ENCODE results near the gene ZNF770.

Gene ZNF770

DNA sequence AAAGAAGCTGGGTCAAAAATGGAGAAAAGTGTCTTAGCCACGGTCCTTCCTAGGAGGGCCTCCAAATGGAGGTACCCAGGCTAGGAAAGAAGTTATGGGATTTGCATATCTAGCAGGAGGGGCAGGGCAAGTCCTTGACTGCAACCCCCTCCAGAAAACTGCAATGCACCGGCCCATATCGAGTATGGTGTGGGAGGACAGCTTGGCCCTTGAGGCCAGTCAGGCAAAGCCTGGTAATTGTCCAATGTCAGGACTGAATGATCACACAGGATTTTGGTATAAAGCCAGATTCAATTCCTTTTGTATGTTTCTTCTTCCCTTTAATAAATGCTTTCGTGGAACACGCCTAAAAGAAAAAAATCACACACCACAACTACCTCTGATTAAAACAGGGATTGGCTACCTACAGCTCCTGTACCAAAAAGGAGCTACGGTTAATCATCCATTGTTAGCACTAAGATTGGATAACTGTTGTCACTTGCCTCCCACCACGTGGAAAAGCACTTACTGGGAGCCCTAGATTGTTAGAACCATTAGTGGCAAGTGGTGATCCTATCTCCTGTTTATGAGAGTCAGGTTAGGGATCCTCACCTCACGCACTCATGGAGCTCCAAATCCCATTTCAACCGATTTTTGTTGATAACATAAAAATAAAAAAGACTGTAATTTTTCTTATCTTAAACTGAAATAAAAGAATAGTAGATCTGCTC is 1.2 kb downstream of the ZNF770 start:
- no peaks in the 10 kb centered on the region for H3K27me3 ChIP-seq (replicated peaks; ENCODE audit: control insufficient read depth, insufficient read depth, low read length)
- TF ChIP-seq, protein P1, sequence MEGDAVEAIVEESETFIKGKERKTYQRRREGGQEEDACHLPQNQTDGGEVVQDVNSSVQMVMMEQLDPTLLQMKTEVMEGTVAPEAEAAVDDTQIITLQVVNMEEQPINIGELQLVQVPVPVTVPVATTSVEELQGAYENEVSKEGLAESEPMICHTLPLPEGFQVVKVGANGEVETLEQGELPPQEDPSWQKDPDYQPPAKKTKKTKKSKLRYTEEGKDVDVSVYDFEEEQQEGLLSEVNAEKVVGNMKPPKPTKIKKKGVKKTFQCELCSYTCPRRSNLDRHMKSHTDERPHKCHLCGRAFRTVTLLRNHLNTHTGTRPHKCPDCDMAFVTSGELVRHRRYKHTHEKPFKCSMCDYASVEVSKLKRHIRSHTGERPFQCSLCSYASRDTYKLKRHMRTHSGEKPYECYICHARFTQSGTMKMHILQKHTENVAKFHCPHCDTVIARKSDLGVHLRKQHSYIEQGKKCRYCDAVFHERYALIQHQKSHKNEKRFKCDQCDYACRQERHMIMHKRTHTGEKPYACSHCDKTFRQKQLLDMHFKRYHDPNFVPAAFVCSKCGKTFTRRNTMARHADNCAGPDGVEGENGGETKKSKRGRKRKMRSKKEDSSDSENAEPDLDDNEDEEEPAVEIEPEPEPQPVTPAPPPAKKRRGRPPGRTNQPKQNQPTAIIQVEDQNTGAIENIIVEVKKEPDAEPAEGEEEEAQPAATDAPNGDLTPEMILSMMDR (IDR thresholded peaks at IDR 0.05; ENCODE audit: insufficient read depth, low read length, poor library complexity, severe bottlenecking), result no peak
- DNase-seq (ENCODE audit: extremely low read depth, insufficient read length), result no peak
- peaks cover 3% of the 10 kb centered on the region; the same call in 1 of the 2 replicates for H3K36me3 ChIP-seq (ENCODE audit: control insufficient read depth, insufficient read depth, low read length)
- H3K4me3 ChIP-seq (replicated peaks; ENCODE audit: low read depth, low read length), result peak overlapping the region; percentile 69

DNA sequence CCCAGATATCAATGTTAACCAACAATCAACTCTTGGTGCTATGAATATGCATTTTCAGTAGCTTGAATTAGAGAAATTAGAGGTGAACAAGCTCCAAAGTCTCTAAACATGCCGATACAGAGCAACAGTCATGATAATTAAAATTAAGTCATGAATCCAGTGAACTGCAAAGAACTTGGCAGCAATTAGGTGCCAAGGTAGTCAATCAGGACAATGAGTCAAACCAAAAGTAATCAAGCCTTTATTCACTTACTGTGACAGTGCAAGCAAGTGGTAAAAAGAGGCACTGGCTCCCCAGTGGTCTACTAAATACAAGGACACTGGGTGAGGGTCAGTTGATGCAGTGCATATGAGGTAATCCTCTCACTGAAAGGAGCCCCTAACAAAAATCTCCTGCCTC is 1.8 kb downstream of the ZNF770 start:
- peaks cover 3% of the 10 kb centered on the region; the same call in 1 of the 2 replicates for H3K36me3 ChIP-seq (ENCODE audit: control insufficient read depth, insufficient read depth, low read length)
- DNase-seq (ENCODE audit: extremely low read depth, insufficient read length), result no peak
- peak overlapping the region; percentile 69 for H3K4me3 ChIP-seq (replicated peaks; ENCODE audit: low read depth, low read length)
- TF ChIP-seq, protein P1 (IDR thresholded peaks at IDR 0.05; ENCODE audit: insufficient read depth, low read length, poor library complexity, severe bottlenecking), result no peak
- no peaks in the 10 kb centered on the region for H3K27me3 ChIP-seq (replicated peaks; ENCODE audit: control insufficient read depth, insufficient read depth, low read length)

DNA sequence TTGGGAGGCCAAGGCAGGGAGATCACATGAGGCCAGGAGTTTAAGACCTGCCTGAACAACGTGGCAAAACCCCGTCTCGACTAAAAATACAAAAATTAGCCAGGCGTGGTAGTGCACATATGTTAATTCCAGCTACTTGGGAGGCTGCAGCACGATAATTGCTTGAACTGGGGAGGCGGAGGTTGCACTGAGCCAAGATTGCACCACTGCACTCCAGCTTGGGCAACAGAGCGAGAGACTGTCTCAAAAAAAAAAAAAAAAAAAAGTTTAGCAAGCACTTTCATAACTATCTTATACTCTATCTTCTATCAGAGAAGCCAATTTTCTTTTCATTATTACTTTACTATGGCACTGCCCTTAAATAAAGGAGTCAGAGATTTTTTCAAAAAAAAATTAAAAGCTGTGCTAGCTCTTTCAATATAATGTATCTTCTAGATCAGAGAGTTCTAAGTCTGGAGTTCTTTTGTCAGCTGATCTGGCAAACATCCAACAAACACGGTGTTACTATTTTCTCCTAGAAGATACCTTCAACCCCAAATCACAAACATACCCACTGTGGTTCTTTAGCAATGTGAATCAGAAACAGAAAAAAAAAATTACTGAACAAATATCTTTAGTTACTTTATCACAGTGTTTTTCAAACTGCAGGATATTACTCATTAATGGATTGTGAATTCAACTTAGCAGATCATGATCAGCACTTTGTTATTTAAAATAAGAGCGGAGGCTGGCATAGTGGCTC is 3.0 kb downstream of the ZNF770 start:
- H3K36me3 ChIP-seq (ENCODE audit: control insufficient read depth, insufficient read depth, low read length), result peaks cover 3% of the 10 kb centered on the region; the same call in 1 of the 2 replicates
- no peaks in the 10 kb centered on the region for H3K27me3 ChIP-seq (replicated peaks; ENCODE audit: control insufficient read depth, insufficient read depth, low read length)
- DNase-seq (ENCODE audit: extremely low read depth, insufficient read length), result no peak
- no peak overlapping the region for H3K4me3 ChIP-seq (replicated peaks; ENCODE audit: low read depth, low read length)
- TF ChIP-seq, protein P1 (IDR thresholded peaks at IDR 0.05; ENCODE audit: insufficient read depth, low read length, poor library complexity, severe bottlenecking), result no peak

DNA sequence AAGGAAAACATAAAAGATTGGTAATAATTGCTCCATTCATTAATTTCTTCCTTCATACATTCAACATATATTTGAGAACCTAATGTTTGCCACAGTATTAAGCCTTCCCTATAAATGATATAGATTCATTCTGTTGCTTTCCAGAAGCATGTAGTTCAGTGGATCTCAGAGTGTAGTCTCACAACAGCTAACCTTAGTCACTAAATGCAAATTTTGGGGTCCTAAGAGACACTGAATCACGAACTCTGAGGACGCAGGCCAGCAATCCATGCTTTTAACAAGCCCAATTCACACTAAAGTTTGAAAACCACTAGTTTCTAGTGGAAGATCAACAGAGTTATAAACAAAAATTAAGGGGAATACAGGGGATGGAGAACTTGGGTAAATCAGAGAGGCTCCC is 11.3 kb downstream of the ZNF770 start:
- Histone ChIP-seq H3K27me3 (replicated peaks; ENCODE audit: control insufficient read depth, insufficient read depth, low read length) (no peaks in the 10 kb centered on the region), H3K4me3 (replicated peaks; ENCODE audit: low read depth, low read length) (no peak overlapping the region), H3K36me3 (ENCODE audit: control insufficient read depth, insufficient read depth, low read length) (no peaks in the 10 kb centered on the region)
- no peak for DNase-seq (ENCODE audit: extremely low read depth, insufficient read length)
- TF ChIP-seq, protein P1 (IDR thresholded peaks at IDR 0.05; ENCODE audit: insufficient read depth, low read length, poor library complexity, severe bottlenecking), result no peak

DNA sequence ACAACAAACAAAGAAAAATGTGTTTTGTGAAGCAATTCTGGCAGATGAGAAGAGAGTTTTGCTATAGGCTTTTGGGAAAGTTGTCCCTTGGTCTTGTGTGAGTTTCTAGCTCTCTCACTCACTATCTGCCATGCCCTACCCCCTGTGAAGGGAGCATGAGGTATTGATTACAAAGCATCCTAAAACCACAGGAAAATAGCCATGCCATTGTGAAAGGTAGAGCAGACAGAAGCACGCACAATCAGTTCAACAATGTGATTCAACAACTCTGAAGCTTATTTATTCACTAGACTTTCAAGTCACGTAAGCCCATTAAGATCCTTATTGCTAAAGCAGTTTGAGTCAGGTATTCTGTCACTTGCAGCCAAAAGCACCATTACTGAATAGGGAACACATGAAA is 12.0 kb downstream of the ZNF770 start:
- Histone ChIP-seq H3K27me3 (replicated peaks; ENCODE audit: control insufficient read depth, insufficient read depth, low read length) (no peaks in the 10 kb centered on the region), H3K4me3 (replicated peaks; ENCODE audit: low read depth, low read length) (no peak overlapping the region), H3K36me3 (ENCODE audit: control insufficient read depth, insufficient read depth, low read length) (no peaks in the 10 kb centered on the region)
- TF ChIP-seq, protein P1 (IDR thresholded peaks at IDR 0.05; ENCODE audit: insufficient read depth, low read length, poor library complexity, severe bottlenecking), result no peak
- DNase-seq (ENCODE audit: extremely low read depth, insufficient read length), result no peak

Measured in GM06990 (cell line).